GM15510 (cell line): ENCODE data around the gene ELMO1.

Source experiments
- POLR2A ChIP-seq: IDR thresholded peaks from 3 replicates; pipeline ENCODE4 v1.6.1; 2011; ENCODE audit warnings: borderline replicate concordance; ENCODE audit not compliant: insufficient read length; ENCODE audit errors: extremely low read depth

ELMO1 gene

DNA sequence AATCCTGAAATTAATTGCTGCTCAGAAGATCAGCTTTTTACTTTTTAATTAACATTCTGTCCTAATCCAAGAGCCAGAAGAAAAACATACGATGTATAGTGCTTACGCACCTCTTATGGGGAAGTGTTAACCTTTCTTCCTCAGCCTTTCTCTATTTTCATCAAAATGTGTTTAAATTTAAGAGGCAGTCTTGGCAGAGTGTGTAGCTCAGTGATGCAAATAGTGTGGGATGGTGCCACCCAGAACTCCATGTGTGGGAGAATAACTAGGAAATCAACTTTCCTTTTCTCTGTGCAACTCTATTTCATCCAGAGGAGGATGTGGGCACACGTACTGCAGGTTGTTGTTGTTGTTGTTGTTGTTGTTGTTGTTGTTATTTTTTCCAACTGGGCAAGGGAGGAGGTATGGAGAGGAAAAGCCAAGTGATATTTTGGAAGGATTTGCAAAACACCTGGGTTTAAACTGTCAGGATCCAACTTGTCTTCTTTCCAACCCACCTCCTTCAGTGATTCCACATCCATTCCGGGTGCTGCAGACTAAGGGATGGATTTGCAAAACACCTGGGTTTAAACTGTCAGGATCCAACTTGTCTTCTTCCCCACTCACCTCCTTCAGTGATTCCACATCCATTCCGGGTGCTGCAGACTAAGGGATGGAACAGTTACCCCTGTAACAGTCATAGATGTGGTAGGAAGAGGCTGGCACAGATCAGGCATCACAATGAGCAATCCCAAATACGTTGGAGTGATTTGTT, 19.8 kb downstream of the ELMO1 start:
- no peak for TF ChIP-seq POLR2A

- TF ChIP-seq POLR2A: no peak
Observed at GRCh38 chr7:37427276-37427940, 21.3 kb downstream of the ELMO1 start.

GRCh38 chr7:37425498-37425897, 23.2 kb downstream of the ELMO1 start:
- no peak for TF ChIP-seq POLR2A

DNA sequence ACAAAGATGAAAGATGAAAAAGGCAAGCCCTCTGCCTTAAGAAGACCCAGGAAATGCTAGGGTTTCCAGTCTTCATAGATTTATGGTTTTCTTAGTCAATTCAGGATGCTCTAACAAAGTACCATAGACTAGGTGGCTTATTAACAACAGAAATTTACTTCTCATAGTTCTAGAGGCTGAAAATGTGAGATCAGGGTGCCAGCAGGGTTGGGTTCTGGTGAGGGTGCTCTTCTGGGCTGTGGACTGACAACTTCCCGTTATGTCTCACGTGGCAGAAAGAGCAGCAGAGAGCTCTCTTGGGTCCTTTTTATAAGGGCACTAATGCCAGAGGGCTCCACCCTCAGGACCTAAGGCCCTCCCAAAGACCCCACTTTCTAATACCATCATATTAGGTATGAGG, 23.7 kb downstream of the ELMO1 start:
- no peak for TF ChIP-seq POLR2A

GRCh38 chr7:37424521-37424920, 24.1 kb downstream of the ELMO1 start:
- TF ChIP-seq POLR2A: no peak

DNA sequence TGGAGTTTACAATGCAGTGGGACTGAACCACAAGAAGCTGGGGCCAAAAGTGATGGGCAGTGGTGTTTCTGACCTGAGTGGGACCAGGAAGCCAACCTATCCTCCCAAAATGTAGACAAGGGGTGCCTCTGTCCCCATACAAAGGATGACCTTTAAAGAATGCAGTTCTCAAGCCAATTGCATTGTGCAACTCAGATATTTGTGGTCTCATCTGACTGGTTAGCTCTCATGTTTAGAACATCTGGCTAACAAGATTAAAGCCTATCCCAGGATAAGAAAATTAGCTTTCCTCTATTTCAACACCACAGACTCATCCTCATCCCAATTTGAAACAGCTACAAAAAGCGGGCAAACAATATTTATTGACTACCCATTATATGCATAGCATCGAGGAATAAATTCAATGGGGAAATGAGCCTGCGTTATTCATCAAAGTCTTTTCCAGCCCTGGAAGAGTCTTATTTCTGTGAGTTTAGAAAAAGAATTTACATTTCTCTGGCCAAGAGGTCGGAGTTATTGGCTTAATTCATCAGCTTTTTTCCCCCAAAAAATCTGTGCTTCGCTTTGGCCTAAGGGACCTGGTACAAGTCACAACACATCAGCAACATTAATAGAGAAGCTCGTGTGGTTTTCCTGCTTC, 26.7 kb downstream of the ELMO1 start:
- no peak for TF ChIP-seq POLR2A

- no peak for TF ChIP-seq POLR2A
Observed at GRCh38 chr7:37420946-37421695, 27.5 kb downstream of the ELMO1 start.

DNA sequence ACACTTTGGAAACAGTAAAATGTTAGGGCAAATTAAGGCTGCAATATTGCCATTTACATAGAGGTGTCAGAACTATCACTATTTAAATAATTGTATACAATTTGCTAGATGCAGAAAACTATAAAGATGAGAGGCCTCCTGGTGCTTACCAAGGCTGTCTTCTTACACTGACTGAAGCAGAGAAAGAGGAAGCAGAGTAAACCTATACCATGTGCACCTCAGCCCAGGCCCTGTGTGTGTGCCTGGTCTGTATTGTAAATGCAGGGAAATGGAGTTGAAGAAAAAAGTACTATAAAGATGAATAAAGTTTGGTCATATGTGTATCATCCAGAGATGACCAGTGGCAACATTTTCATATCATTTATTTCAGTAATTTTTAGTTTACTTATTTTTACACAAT, 29.2 kb downstream of the ELMO1 start:
- TF ChIP-seq POLR2A: no peak

DNA sequence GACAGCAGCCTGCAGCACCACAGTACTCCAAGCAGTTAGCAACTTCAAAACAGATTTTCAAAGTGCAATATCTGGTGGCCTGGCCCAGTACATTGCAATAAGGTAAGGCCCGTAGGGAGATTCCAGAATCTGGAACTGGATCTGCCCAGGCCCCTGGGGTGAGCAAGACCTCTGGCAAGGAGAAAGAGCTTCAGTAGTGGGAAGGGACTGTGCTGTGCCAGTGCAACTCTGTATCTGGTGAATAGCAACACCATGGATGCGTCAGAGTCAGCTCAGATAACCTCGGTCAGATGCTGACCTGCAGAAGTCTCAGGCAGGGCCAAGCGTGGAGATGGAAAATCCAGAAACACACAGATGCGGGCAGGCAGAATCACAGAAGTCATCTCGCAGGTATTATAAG, 30.3 kb downstream of the ELMO1 start:
- no peak for TF ChIP-seq POLR2A

DNA sequence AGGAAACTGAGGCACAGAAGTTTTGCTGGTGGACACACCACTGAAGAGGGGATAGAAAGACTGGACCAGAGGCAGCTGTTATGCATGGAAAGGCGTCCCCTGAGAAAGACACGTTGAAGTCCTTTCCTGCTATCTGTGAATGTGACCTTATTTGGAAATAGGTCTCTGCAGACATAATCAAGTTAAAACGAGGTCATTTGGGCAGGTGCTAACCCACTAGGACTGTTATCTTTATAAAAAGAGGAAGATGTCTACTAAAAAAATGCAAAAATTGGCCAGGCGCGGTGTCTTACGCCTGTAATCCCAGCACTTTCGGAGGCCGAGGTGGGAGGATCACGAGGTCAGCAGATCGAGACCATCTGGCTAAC, 31.6 kb downstream of the ELMO1 start:
- TF ChIP-seq POLR2A: no peak

GRCh38 chr7:37416378-37417106, 32.1 kb downstream of the ELMO1 start:
- no peak for TF ChIP-seq POLR2A

- TF ChIP-seq POLR2A: no peak
Observed at GRCh38 chr7:37415629-37416028, 33.0 kb downstream of the ELMO1 start.

DNA sequence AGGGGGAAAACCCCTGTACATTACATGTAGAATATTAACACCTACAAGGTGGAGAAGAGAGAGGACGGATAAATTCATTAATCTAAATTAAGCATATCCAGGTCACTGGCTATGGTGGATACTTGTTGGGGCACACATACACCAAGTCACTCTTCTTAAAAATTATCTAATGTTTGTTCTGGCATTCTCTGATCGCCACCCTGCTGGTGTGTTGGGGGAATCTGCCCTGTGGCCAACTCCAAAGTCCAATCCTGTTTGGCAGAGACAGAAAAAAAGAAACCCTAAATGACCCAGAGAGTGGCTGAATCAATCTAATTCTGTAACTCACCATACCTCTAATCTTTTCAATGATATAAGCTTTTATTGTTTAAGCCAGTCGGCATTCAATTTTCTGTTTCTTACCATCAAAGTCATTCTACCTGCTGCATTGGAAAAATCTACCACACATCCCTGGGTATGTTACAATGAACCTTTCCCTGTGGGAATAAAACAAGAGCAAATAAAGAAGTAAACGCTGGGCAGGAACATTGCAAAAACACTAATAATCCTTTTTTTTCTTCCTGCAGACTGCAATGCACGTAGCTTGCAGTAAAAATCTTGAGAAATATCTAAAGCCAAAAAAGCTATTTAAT, 34.2 kb downstream of the ELMO1 start:
- no peak for TF ChIP-seq POLR2A

GRCh38 chr7:37411444-37412034, 37.1 kb downstream of the ELMO1 start:
- no peak for TF ChIP-seq POLR2A
